Neural cell (in vitro differentiated cells): Measurements from ENCODE around the gene NEURL4. TPM values are rescaled to one million over a fixed set of nuclear protein-coding genes. Genes with fewer than 3 reads are reported as not detected.

Experiments
- H2AFZ ChIP-seq: fragments of 200-600, 300-800 bp; sonication (generic), shearing (Covaris generic); 2 replicates; pipeline ENCODE4 v1.6.0; 2014; ENCODE audit warnings: low read depth, mild to moderate bottlenecking, antibody characterized with exemption, low read length, moderate library complexity
- H3F3A ChIP-seq: fragments of 200-600 bp; shearing (Covaris generic); 2 replicates; pipeline ENCODE4 v1.6.1; 2016; ENCODE audit warnings: mild to moderate bottlenecking, moderate library complexity, mixed read lengths, antibody characterized with exemption, low read length; ENCODE audit not compliant: insufficient read depth, poor library complexity, severe bottlenecking
- H3K27ac ChIP-seq: fragments of 200-600, 300-800 bp; sonication (generic), shearing (Covaris generic); 2 replicates; pipeline ENCODE4 v1.5.1; 2014; ENCODE audit warnings: mild to moderate bottlenecking, low read length, moderate library complexity
- H3K27me3 ChIP-seq: fragments of 300-800, 200-600 bp; sonication (generic), shearing (Covaris generic); 2 replicates; pipeline ENCODE4 v1.6.0; 2014; ENCODE audit warnings: mild to moderate bottlenecking, low read depth, low read length, moderate library complexity; ENCODE audit not compliant: insufficient read depth
- H3K36me3 ChIP-seq: fragments of 300-800, 200-600 bp; sonication (generic), shearing (Covaris generic); 2 replicates; pipeline ENCODE4 v1.5.1; 2014; ENCODE audit warnings: mild to moderate bottlenecking, antibody characterized with exemption, low read length, moderate library complexity; ENCODE audit not compliant: insufficient read depth
- H3K4me2 ChIP-seq: fragments of 300-800, 200-600 bp; sonication (generic), shearing (Covaris generic); 2 replicates; pipeline ENCODE4 v1.6.0; 2014; ENCODE audit warnings: mild to moderate bottlenecking, low read length
- H3K4me3 ChIP-seq: fragments of 300-800, 200-600 bp; sonication (generic), shearing (Covaris generic); 2 replicates; pipeline ENCODE4 v1.5.1; 2014; ENCODE audit warnings: mild to moderate bottlenecking, low read length, moderate library complexity
- H3K79me2 ChIP-seq: fragments of 200-600 bp; shearing (Covaris generic); replicated peaks from 2 replicates; pipeline ENCODE4 v1.6.0; 2014; ENCODE audit warnings: mild to moderate bottlenecking, low read length, moderate library complexity; ENCODE audit not compliant: insufficient read depth
- H3K9ac ChIP-seq: fragments of 300-800, 200-600 bp; sonication (generic), shearing (Covaris generic); 2 replicates; pipeline ENCODE4 v1.6.1; 2016; ENCODE audit warnings: mild to moderate bottlenecking, low read length, mixed read lengths
- H3K9me2 ChIP-seq: fragments of 200-600 bp; shearing (Covaris generic); 2 replicates; pipeline ENCODE4 v1.6.1; 2016; ENCODE audit warnings: mild to moderate bottlenecking, low read length, mixed read lengths; ENCODE audit not compliant: insufficient read depth
- H3K9me3 ChIP-seq: fragments of 200-600, 300-800 bp; sonication (generic), shearing (Covaris generic); 2 replicates; pipeline ENCODE4 v1.6.1; 2016; ENCODE audit warnings: mild to moderate bottlenecking, mixed run types, low read length, moderate library complexity, mixed read lengths
- H4K20me1 ChIP-seq: fragments of 200-600 bp; shearing (Covaris generic); 2 replicates; pipeline ENCODE4 v1.6.1; 2016; ENCODE audit warnings: mild to moderate bottlenecking, mixed run types; ENCODE audit not compliant: insufficient read depth
- CTCF ChIP-seq: fragments of 450-650 bp; IDR thresholded peaks from 2 replicates; pipeline ENCODE4 v1.5.1; 2014; ENCODE audit warnings: antibody characterized with exemption, mild to moderate bottlenecking, moderate library complexity; ENCODE audit not compliant: poor library complexity, severe bottlenecking
- EP300 ChIP-seq: fragments of 450-650 bp; conservative IDR thresholded peaks from 2 replicates; pipeline ENCODE4 v1.6.1; 2014; ENCODE audit warnings: antibody characterized with exemption, mild to moderate bottlenecking, moderate library complexity; ENCODE audit not compliant: poor library complexity, severe bottlenecking
- EZH2 ChIP-seq: fragments of 200-600, 300-800 bp; shearing (Covaris generic), sonication (generic); IDR thresholded peaks from 2 replicates; pipeline ENCODE4 v1.6.1; 2014; ENCODE audit warnings: antibody characterized with exemption, low read length, borderline replicate concordance, mild to moderate bottlenecking; ENCODE audit not compliant: insufficient read depth, poor library complexity, severe bottlenecking
- MXI1 ChIP-seq: fragments of 450-650 bp; conservative IDR thresholded peaks from 2 replicates; pipeline ENCODE4 v1.6.1; 2014; ENCODE audit warnings: antibody characterized with exemption, mild to moderate bottlenecking; ENCODE audit not compliant: poor library complexity, severe bottlenecking
- POLR2AphosphoS5 ChIP-seq: IDR thresholded peaks from 2 replicates; pipeline ENCODE4 v1.6.1; 2012
- RAD21 ChIP-seq: fragments of 450-650 bp; conservative IDR thresholded peaks from 2 replicates; pipeline ENCODE4 v1.6.1; 2014; ENCODE audit warnings: antibody characterized with exemption, mild to moderate bottlenecking, moderate library complexity
- REST ChIP-seq: IDR thresholded peaks from 2 replicates; pipeline ENCODE4 v1.6.1; 2012; ENCODE audit warnings: borderline replicate concordance
- SMC3 ChIP-seq: fragments of 450-650 bp; conservative IDR thresholded peaks from 2 replicates; pipeline ENCODE4 v1.6.1; 2014; ENCODE audit warnings: antibody characterized with exemption, mild to moderate bottlenecking, moderate library complexity; ENCODE audit not compliant: poor library complexity
- TAF1 ChIP-seq: IDR thresholded peaks from 2 replicates; pipeline ENCODE4 v1.6.1; 2012; ENCODE audit warnings: low read depth
- polyA plus RNA-seq: library from polyadenylated mRNA; depleted of rRNA; stranded (reverse); fragments of >200 nt; gene quantifications from 2 replicates; pipeline ENCODE4 v1.2.3, GENCODE V29; 2014

NEURL4 gene
- polyA plus RNA-seq, 1 donor from 2014 or later, result 58.4 TPM

GRCh38 chr17:7312432-7313087, 16.6 kb downstream of the NEURL4 start:
- peaks cover 12% of the 10 kb centered on the region for H4K20me1 ChIP-seq
- TF ChIP-seq TAF1 (no peak), EP300 (no peak), MXI1 (no peak), RAD21 (no peak), EZH2 (no peak), CTCF (no peak), SMC3 (no peak), REST (no peak), POLR2AphosphoS5 (no peak)
- H3K27me3 ChIP-seq, result no peaks in the 10 kb centered on the region
- H3K9ac ChIP-seq, result no peak overlapping the region
- peaks cover 42% of the 10 kb centered on the region for H3K79me2 ChIP-seq
- H3K4me2 ChIP-seq, result no peak overlapping the region
- no peaks in the 10 kb centered on the region for H3K9me2 ChIP-seq
- no peak overlapping the region for H2AFZ ChIP-seq
- H3K4me3 ChIP-seq, result no peak overlapping the region
- H3K36me3 ChIP-seq, result no peaks in the 10 kb centered on the region
- no peaks in the 10 kb centered on the region for H3K9me3 ChIP-seq
- no peak overlapping the region for H3K27ac ChIP-seq
- no peaks in the 10 kb centered on the region for H3F3A ChIP-seq

DNA sequence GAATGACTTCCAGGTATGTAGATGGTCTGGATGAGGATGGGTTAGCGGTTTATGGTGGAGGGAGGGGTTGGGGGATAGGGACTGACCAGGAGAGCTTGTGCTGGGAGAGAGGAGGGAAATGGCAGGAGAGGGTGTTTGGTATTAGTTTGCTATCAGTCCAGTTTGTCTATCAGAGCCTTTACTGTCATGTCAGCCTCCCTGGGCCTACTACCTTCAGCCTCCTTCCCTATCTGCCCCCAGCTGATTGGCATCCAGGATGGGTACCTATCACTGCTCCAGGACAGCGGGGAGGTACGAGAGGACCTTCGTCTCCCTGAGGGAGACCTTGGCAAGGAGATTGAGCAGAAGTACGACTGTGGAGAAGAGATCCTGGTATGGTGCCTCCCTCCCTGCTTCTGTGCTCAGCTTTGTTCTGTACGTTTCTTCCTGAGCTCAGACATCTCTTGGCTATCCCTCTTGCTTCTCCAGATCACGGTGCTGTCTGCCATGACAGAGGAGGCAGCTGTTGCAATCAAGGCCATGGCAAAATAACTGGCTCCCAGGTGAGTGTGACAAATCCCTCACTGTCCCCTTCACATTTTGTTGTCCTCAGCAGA, 17.9 kb downstream of the NEURL4 start:
- Histone ChIP-seq H3K36me3 (no peaks in the 10 kb centered on the region), H3F3A (no peaks in the 10 kb centered on the region), H3K9me3 (no peaks in the 10 kb centered on the region), H3K9me2 (no peaks in the 10 kb centered on the region), H3K4me3 (no peak overlapping the region), H4K20me1 (peaks cover 12% of the 10 kb centered on the region), H2AFZ (no peak overlapping the region), H3K79me2 (peaks cover 42% of the 10 kb centered on the region), H3K27me3 (no peaks in the 10 kb centered on the region), H3K27ac (no peak overlapping the region), H3K9ac (no peak overlapping the region), H3K4me2 (no peak overlapping the region)
- no peak for TF ChIP-seq CTCF
- no peak for TF ChIP-seq EP300
- TF ChIP-seq POLR2AphosphoS5, result no peak
- TF ChIP-seq SMC3, result no peak
- no peak for TF ChIP-seq TAF1
- TF ChIP-seq MXI1, result no peak
- no peak for TF ChIP-seq RAD21
- no peak for TF ChIP-seq EZH2
- TF ChIP-seq REST, result no peak
